GM19099 (cell line): Measurements from ENCODE around the gene VIM.

Experiments used
- POLR2A ChIP-seq: IDR thresholded peaks from 3 replicates; pipeline ENCODE4 v1.6.1; 2011; ENCODE audit warnings: low read depth; ENCODE audit not compliant: insufficient read length; ENCODE audit errors: extremely low read depth

The VIM gene

GRCh38 chr10:17228091-17229015 is at the start of gene VIM:
Gene VIM, plus strand, starts transcription at chr10:17228241. Its CDS starts 1,182 bp downstream, at chr10:17229423.
- no peak for TF ChIP-seq POLR2A

- no peak for TF ChIP-seq POLR2A
Measured at GRCh38 chr10:17179002-17179401, 49.0 kb upstream of the VIM start.

GRCh38 chr10:17181110-17181509 is 46.9 kb upstream of the VIM start:
- TF ChIP-seq POLR2A: no peak

- no peak for TF ChIP-seq POLR2A
Measured at GRCh38 chr10:17181751-17182150, 46.3 kb upstream of the VIM start.

GRCh38 chr10:17183110-17183509 is 44.9 kb upstream of the VIM start:
- no peak for TF ChIP-seq POLR2A

GRCh38 chr10:17185873-17186272 is 42.2 kb upstream of the VIM start:
- no peak for TF ChIP-seq POLR2A

- TF ChIP-seq POLR2A: no peak
Measured at GRCh38 chr10:17188644-17189172, 39.3 kb upstream of the VIM start.

DNA sequence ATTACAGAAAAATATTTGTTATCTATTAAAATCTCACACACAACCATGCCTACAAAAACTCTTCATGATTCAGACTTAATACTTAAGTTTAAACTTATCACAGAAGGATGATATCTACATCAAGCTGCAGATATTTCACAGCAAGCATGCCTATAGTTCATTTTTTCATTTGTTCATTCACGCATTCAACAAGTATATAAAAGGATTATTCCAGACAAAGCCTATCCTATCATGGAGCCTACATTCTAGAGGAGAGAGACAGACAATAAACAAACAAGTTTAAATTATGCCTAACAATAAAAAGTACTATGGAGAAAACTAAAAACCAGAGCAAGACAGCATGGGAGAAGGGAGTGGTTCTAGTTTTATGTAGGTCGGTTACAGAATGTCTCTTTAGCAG is 37.4 kb upstream of the VIM start:
- no peak for TF ChIP-seq POLR2A

DNA sequence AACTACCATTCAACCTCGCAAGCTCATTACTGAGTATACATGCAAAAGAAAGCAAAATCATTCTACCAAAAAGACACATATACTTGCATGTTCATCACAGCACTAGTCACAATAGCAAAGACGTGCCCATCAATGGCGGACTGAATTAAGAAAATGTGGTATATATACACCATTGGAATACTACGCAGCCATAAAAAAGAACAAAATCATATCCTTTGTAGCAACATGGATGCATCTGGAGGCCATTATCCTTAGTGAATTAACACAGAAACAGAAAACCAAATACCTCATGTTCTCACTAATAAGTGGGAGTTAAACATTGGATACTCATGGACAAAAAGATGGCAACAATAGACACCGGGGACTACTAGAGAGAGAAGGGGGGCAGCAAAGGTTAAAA is 33.0 kb upstream of the VIM start:
- no peak for TF ChIP-seq POLR2A

- TF ChIP-seq POLR2A: no peak
Measured at GRCh38 chr10:17196045-17196444, 32.0 kb upstream of the VIM start.

- no peak for TF ChIP-seq POLR2A
Measured at GRCh38 chr10:17196573-17196972, 31.5 kb upstream of the VIM start.

DNA sequence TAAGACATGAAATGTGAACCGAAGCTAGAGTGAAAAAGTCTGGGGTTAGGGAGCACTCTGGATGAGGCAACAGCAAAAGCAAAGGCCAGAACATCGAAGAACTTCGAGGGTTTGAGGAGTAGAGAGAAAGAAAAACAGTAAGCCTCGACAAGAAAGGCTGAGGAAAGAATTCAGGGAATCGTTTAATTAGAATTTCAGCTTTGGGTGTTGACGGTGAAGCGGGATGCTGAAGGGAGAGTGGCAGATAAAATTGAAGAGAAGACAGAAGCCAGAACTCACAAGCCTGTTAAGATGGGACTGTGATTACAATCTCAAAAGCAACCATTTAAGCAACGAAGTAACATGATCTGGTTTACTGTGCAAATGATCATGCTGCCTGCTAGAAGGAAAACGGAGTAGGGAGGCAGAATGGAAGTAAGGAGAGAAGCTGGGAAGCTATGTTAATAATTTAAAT is 28.7 kb upstream of the VIM start:
- TF ChIP-seq POLR2A: no peak

DNA sequence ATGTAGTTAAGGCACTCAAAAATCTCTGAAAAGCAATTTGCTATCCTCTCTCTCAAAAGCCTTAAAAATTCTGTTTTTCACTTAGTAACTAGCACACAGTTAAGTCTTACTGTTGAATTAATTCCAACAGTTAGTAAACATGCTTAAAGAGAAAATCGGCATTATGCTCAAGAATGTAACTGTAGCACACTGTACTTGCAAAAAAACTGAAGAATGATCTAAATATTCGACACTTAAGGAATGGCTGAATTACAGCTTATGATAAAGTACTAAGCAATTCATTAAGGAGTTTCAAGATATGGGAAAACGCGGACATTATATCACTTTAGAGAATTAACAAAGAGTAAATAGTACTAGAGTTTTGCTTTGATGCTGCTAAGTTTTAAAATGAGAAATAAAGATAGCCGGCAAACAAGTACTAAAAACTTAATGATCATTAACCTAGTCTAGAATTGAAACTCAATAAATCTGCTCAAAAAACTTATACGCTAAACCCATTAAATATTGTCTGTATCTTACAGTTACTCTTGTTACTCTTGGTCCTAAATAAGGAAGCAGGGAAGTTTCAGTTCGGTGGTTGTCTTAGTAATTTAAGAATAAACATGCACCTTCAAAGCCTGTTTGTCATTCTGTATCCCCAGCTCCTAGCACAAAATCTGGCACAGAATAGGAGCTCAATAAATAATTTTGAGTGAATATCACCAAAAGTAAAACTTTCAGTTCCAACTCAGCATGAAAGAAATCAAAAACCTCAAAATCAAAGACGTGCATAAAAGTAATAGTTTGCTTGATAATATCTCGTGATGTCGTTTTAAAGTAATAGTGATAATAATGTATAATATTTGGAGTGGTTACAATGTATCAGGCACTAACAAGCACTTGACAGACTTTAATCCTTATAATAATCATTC is 27.8 kb upstream of the VIM start:
- TF ChIP-seq POLR2A: no peak

- peak; percentile 72 for TF ChIP-seq POLR2A
Measured at GRCh38 chr10:17200912-17201793, 26.9 kb upstream of the VIM start, which contains the start of gene TRDMT1. Gene TRDMT1, minus strand, starts transcription at chr10:17201672. Its CDS starts 38 bp downstream, at chr10:17201634.
